Ishikawa (cell line): ENCODE results near the gene ADPRS.

Experiments used
- CEBPB ChIP-seq: IDR thresholded peaks from 2 replicates; pipeline ENCODE4 v1.6.1; 2012
- CREB1 ChIP-seq: IDR thresholded peaks from 2 replicates; pipeline ENCODE4 v1.6.1; 2012; ENCODE audit warnings: low read depth
- EGR1 ChIP-seq: IDR thresholded peaks from 2 replicates; pipeline ENCODE4 v1.6.1; 2012
- EP300 ChIP-seq: IDR thresholded peaks from 2 replicates; pipeline ENCODE4 v1.6.1; 2012; ENCODE audit warnings: borderline replicate concordance
- FOXM1 ChIP-seq: IDR thresholded peaks from 2 replicates; pipeline ENCODE4 v1.6.1; 2012; ENCODE audit warnings: low read depth, borderline replicate concordance
- MAX ChIP-seq: IDR thresholded peaks from 2 replicates; pipeline ENCODE4 v1.6.1; 2012
- NFIC ChIP-seq: IDR thresholded peaks from 2 replicates; pipeline ENCODE4 v1.6.1; 2012
- RAD21 ChIP-seq: IDR thresholded peaks from 2 replicates; pipeline ENCODE4 v1.6.1; 2012; ENCODE audit warnings: low read depth
- REST ChIP-seq: IDR thresholded peaks from 2 replicates; pipeline ENCODE4 v1.6.1; 2012; ENCODE audit warnings: low read depth, mild to moderate bottlenecking
- YY1 ChIP-seq: IDR thresholded peaks from 2 replicates; pipeline ENCODE4 v1.6.1; 2012; ENCODE audit warnings: low read depth
- ZBTB7A ChIP-seq: IDR thresholded peaks from 2 replicates; pipeline ENCODE4 v1.6.1; 2012; ENCODE audit warnings: low read depth
- TF ChIP-seq, protein P1 (sequence below): IDR thresholded peaks from 2 replicates; pipeline ENCODE4 v1.6.1; 2012

DNA sequence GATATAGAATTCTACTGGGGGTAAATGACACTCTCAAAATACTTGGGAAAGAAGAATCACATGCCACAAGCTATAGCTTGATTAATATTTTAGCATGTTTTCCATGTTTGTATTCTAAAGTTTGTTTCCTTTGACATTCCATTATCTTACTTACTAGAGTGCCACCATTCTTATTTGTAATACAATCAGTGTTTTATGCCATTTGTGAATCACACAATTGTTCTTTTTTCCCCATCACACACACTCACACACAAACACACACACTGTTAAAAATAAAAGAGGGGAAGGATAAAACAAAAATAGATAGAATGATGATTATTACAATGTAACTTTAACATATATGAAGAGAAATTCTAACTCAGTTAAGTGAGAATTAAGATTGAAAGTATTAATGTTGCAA lies 20.8 kb upstream of the ADPRS start:
- TF ChIP-seq EP300 (no peak), CEBPB (no peak), REST (no peak), YY1 (no peak), FOXM1 (no peak), CREB1 (no peak), MAX (no peak), NFIC (no peak), EGR1 (no peak), ZBTB7A (no peak), RAD21 (no peak)
- TF ChIP-seq, protein P1, sequence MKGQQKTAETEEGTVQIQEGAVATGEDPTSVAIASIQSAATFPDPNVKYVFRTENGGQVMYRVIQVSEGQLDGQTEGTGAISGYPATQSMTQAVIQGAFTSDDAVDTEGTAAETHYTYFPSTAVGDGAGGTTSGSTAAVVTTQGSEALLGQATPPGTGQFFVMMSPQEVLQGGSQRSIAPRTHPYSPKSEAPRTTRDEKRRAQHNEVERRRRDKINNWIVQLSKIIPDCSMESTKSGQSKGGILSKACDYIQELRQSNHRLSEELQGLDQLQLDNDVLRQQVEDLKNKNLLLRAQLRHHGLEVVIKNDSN: no peak
